H9 (cell line): ENCODE data around the gene HNF1B. TPM values are rescaled to one million over a fixed set of nuclear protein-coding genes. Genes with fewer than 3 reads are reported as not detected.

Experiments used
- DNase-seq: peaks from one replicate; pipeline ENCODE4 v3.0.0-alpha.2; 2017
- H2AFZ ChIP-seq: one replicate; pipeline ENCODE4 v1.6.1; 2013; ENCODE audit warnings: mild to moderate bottlenecking, low read length, control low read depth, moderate library complexity
- H2AK5ac ChIP-seq: 2 replicates; pipeline ENCODE4 v1.6.1; 2013; ENCODE audit warnings: low read length, control low read depth, mixed read lengths; ENCODE audit not compliant: insufficient read length
- H2BK120ac ChIP-seq: one replicate; pipeline ENCODE4 v1.6.1; 2013; ENCODE audit warnings: low read depth, mild to moderate bottlenecking, low read length, control low read depth, inconsistent platforms; ENCODE audit not compliant: poor library complexity, severe bottlenecking
- H2BK12ac ChIP-seq: 2 replicates; pipeline ENCODE4 v1.6.1; 2013; ENCODE audit warnings: low read length, control low read depth, mixed read lengths, low read depth; ENCODE audit not compliant: insufficient read length
- H2BK15ac ChIP-seq: 2 replicates; pipeline ENCODE4 v1.6.1; 2013; ENCODE audit warnings: low read depth, low read length, control low read depth
- H2BK20ac ChIP-seq: one replicate; pipeline ENCODE4 v1.6.1; 2013; ENCODE audit warnings: low read depth, mild to moderate bottlenecking, low read length, control low read depth, inconsistent platforms; ENCODE audit not compliant: poor library complexity, severe bottlenecking
- H2BK5ac ChIP-seq: 2 replicates; pipeline ENCODE4 v1.6.1; 2013; ENCODE audit warnings: low read length, control low read depth, mixed read lengths; ENCODE audit not compliant: insufficient read length
- H3K14ac ChIP-seq: 2 replicates; pipeline ENCODE4 v1.6.1; 2013; ENCODE audit warnings: low read length, control low read depth; ENCODE audit not compliant: insufficient read depth
- H3K18ac ChIP-seq: 2 replicates; pipeline ENCODE4 v1.6.1; 2013; ENCODE audit warnings: low read depth, mild to moderate bottlenecking, mixed read lengths, low read length, control low read depth; ENCODE audit not compliant: insufficient read length
- H3K23ac ChIP-seq: 2 replicates; pipeline ENCODE4 v1.6.1; 2013; ENCODE audit warnings: low read length, control low read depth, mixed read lengths, low read depth; ENCODE audit not compliant: insufficient read length
- H3K23me2 ChIP-seq: 2 replicates; pipeline ENCODE4 v1.6.1; 2013; ENCODE audit warnings: low read depth, mild to moderate bottlenecking, mixed read lengths, low read length, control low read depth; ENCODE audit not compliant: insufficient read length, poor library complexity, severe bottlenecking
- H3K27ac ChIP-seq: 2 replicates; pipeline ENCODE4 v1.5.1; 2013; ENCODE audit warnings: low read length, control low read depth, mixed read lengths, low read depth; ENCODE audit not compliant: insufficient read length
- H3K27me3 ChIP-seq: 2 replicates; pipeline ENCODE4 v1.6.1; 2013; ENCODE audit warnings: low read length, control low read depth, inconsistent platforms; ENCODE audit not compliant: insufficient read depth
- H3K4ac ChIP-seq: 2 replicates; pipeline ENCODE4 v1.6.1; 2013; ENCODE audit warnings: low read depth, mild to moderate bottlenecking, control low read depth, inconsistent platforms, low read length, moderate library complexity
- H3K4me1 ChIP-seq: 2 replicates; pipeline ENCODE4 v1.6.1; 2013; ENCODE audit warnings: low read length, control low read depth, inconsistent platforms; ENCODE audit not compliant: insufficient read depth
- H3K4me2 ChIP-seq: 2 replicates; pipeline ENCODE4 v1.6.1; 2013; ENCODE audit warnings: low read length, control low read depth, mixed read lengths; ENCODE audit not compliant: insufficient read length, insufficient read depth
- H3K56ac ChIP-seq: 2 replicates; pipeline ENCODE4 v1.6.1; 2013; ENCODE audit warnings: low read depth, mild to moderate bottlenecking, mixed read lengths, low read length, control low read depth; ENCODE audit not compliant: insufficient read length
- H3K79me1 ChIP-seq: 2 replicates; pipeline ENCODE4 v1.6.1; 2013; ENCODE audit warnings: low read depth, mild to moderate bottlenecking, moderate library complexity, low read length, control low read depth, inconsistent platforms; ENCODE audit not compliant: insufficient read depth, poor library complexity, severe bottlenecking
- H3K79me2 ChIP-seq: 2 replicates; pipeline ENCODE4 v1.6.1; 2013; ENCODE audit warnings: low read length, control low read depth, inconsistent platforms; ENCODE audit not compliant: insufficient read depth
- H3K9ac ChIP-seq: 2 replicates; pipeline ENCODE4 v1.6.1; 2013; ENCODE audit warnings: low read length, control low read depth, mixed read lengths; ENCODE audit not compliant: insufficient read length; ENCODE audit errors: extremely low read depth
- H3K9me3 ChIP-seq: one replicate; pipeline ENCODE4 v1.6.1; 2013; ENCODE audit warnings: low read depth, low read length, inconsistent platforms; ENCODE audit not compliant: control insufficient read depth
- H3T11ph ChIP-seq: one replicate; pipeline ENCODE4 v1.6.1; 2013; ENCODE audit warnings: mild to moderate bottlenecking, low read length, control low read depth, inconsistent platforms
- H4K20me1 ChIP-seq: one replicate; pipeline ENCODE4 v1.6.1; 2013; ENCODE audit not compliant: control insufficient read depth, insufficient read length, insufficient read depth
- H4K5ac ChIP-seq: 2 replicates; pipeline ENCODE4 v1.6.1; 2013; ENCODE audit warnings: low read depth, mild to moderate bottlenecking, mixed read lengths, low read length, control low read depth; ENCODE audit not compliant: insufficient read length
- H4K8ac ChIP-seq: replicated peaks from 2 replicates; pipeline ENCODE4 v1.6.1; 2013; ENCODE audit warnings: low read length, control low read depth, mixed read lengths, low read depth; ENCODE audit not compliant: insufficient read length
- H4K91ac ChIP-seq: 2 replicates; pipeline ENCODE4 v1.6.1; 2013; ENCODE audit warnings: low read depth, mild to moderate bottlenecking, moderate library complexity, mixed read lengths, low read length, control low read depth; ENCODE audit not compliant: insufficient read length
- H3K27ac Mint-ChIP-seq, 3 experiments: 2 replicates in 2 of 3; 3 replicates in 1 of 3; pipeline ENCODE4 v1.8.0; 2020 to 2021; ENCODE audit warnings: mixed read lengths in 3 of 3, mild to moderate bottlenecking in 1 of 3, moderate library complexity in 1 of 3
- H3K27me3 Mint-ChIP-seq: 2 replicates; pipeline ENCODE4 v1.8.0; 2021; ENCODE audit warnings: low read depth, mild to moderate bottlenecking, moderate library complexity, mixed read lengths
- H3K36me3 Mint-ChIP-seq, 3 experiments: 2 replicates in 2 of 3; 3 replicates in 1 of 3; pipeline ENCODE4 v1.8.0; 2020 to 2021; ENCODE audit warnings: low read depth in 3 of 3, mixed read lengths in 3 of 3; ENCODE audit not compliant: insufficient read depth in 1 of 3
- H3K4me1 Mint-ChIP-seq, 2 experiments: 2 replicates each; pipeline ENCODE4 v1.8.0; 2020; ENCODE audit warnings: mixed read lengths in 2 of 2
- H3K4me3 Mint-ChIP-seq, 2 experiments: 2 replicates in 1 of 2; 3 replicates in 1 of 2; pipeline ENCODE4 v1.8.0; 2020 to 2021; ENCODE audit warnings: mild to moderate bottlenecking in 2 of 2, mixed read lengths in 2 of 2, moderate library complexity in 1 of 2
- H3K9me3 Mint-ChIP-seq, 2 experiments: 2 replicates in 1 of 2; 3 replicates in 1 of 2; pipeline ENCODE4 v1.8.0; 2020; ENCODE audit warnings: mild to moderate bottlenecking in 2 of 2, mixed read lengths in 2 of 2, moderate library complexity in 1 of 2
- CTCF ChIP-seq: fragments of 200-600 bp; sonication (generic); conservative IDR thresholded peaks from 3 replicates; pipeline ENCODE4 v1.8.0; 2021; ENCODE audit warnings: antibody characterized with exemption, mild to moderate bottlenecking
- total RNA-seq: library from RNA; stranded (reverse); gene quantifications from 2 replicates; pipeline ENCODE4 v1.2.1, GENCODE V29; 2021

HNF1B gene
- total RNA-seq, 1 experiment from 2014 or later = not detected

- Histone ChIP-seq H4K91ac (no peak overlapping the region), H3K27me3 (no peaks in the 10 kb centered on the region), H2BK12ac (no peak overlapping the region), H2BK20ac (peak overlapping the region; percentile 45), H3T11ph (no peak overlapping the region), H2BK15ac (no peak overlapping the region), H3K4ac (no peak overlapping the region), H2AK5ac (no peak overlapping the region), H3K27ac (no peak overlapping the region), H4K20me1 (no peaks in the 10 kb centered on the region), H3K4me2 (no peak overlapping the region), H3K14ac (no peak overlapping the region), H4K5ac (no peak overlapping the region), H2BK5ac (no peak overlapping the region), H3K23me2 (no peaks in the 10 kb centered on the region), H3K56ac (no peak overlapping the region), H3K79me2 (peaks cover 7% of the 10 kb centered on the region; the same call in 1 of the 2 replicates), H4K8ac (no peak overlapping the region), H3K79me1 (peaks cover 2% of the 10 kb centered on the region), H3K9me3 (no peaks in the 10 kb centered on the region), H2AFZ (no peak overlapping the region), H3K23ac (no peak overlapping the region), H3K18ac (no peak overlapping the region), H2BK120ac (no peak overlapping the region), H3K4me1 (no peaks in the 10 kb centered on the region), H3K9ac (no peak overlapping the region)
- Mint-ChIP-seq H3K27ac (no peak overlapping the region), H3K36me3 (peaks cover 26 to 72% (median 70%) of the 10 kb centered on the region in 3 experiments; a peak in 6 of 7 replicates), H3K27me3 (no peaks in the 10 kb centered on the region), H3K9me3 (no peaks in the 10 kb centered on the region), H3K4me3 (no peak overlapping the region), H3K4me1 (peaks cover 4 to 9% of the 10 kb centered on the region in 2 experiments)
- TF ChIP-seq CTCF = no peak
- DNase-seq = no peak
These were observed 106.9 kb downstream of the HNF1B start for GRCh38 chr17:37637956-37638355.

Other genes with a start within 250 kb of the HNF1B start
- gene SYNRG, start 135.6 kb downstream of the HNF1B start, total RNA-seq = 27.5 and 30.5 TPM in 2 replicates
- gene DDX52, start 101.6 kb downstream of the HNF1B start, total RNA-seq = 58.9 and 65.4 TPM in 2 replicates
- gene TBC1D3K, start 179.4 kb upstream of the HNF1B start, total RNA-seq = not detected in 2 replicates
- 16.4 and 17.0 TPM in 2 replicates for gene TBC1D3L, start 244.0 kb upstream of the HNF1B start, total RNA-seq